Activated CD8-positive, alpha-beta memory T cell treated with anti-CD3 and anti-CD28 coated beads for 36 hours (primary cell): ENCODE data around the gene PFKFB2. TPM values are rescaled to one million over a fixed set of nuclear protein-coding genes. Genes with fewer than 3 reads are reported as not detected.

Experiments
- CTCF ChIA-PET: fragments of 350-600 bp; sonication (Branson Sonifier 250); formaldehyde crosslinking; loops from one replicate; lab custom pipeline; 2021; ENCODE audit warnings: antibody characterized with exemption; lab: Charles Lee
- POLR2A ChIA-PET: fragments of 350-600 bp; sonication (Branson Sonifier 250); formaldehyde crosslinking; loops from one replicate; lab custom pipeline; 2021; ENCODE audit warnings: antibody characterized with exemption; lab: Charles Lee
- total RNA-seq, 2 experiments: library from RNA; stranded (reverse); gene quantifications; one replicate each; pipeline ENCODE4 v1.2.3, GENCODE V29; 2021

Gene PFKFB2
- total RNA-seq, 2 experiments from 2014 or later: 3.4 to 3.6 TPM

DNA sequence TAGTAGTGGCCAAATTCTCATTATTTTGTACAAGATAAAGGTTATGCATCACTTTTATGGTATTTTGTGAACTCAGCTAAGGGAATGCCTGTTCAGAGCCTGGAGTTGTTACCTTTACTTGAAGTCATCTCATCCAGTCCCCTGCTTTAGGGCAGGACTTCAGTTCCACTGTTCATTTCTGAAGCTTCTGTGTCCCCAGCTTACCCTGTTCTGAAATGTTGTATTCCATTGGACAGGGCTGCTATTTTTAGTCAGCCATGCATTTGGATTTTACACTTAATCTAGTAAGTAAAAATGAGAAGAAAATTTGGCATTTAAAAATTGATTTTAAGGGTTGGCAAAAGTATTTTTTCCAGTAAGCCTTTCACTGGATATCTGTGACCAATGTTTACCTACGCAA is 23.9 kb downstream of the PFKFB2 start:
- POLR2A ChIA-PET: no interaction called here
- CTCF ChIA-PET: interaction anchor here (1.3 to 4.1 kb wide), 2 partner anchors 24 to 27 kb away, joined by 3 to 11 read pairs; partner anchors contain the start of gene PFKFB2

GRCh38 chr1:207077470-207078377 is 24.6 kb downstream of the PFKFB2 start:
- POLR2A ChIA-PET: interaction anchor here (0.5 kb wide), 1 partner anchor 465 kb away, joined by 3 read pairs; no protein-coding TSS in a partner anchor
- CTCF ChIA-PET: interaction anchor here (0.6 to 4.1 kb wide), 6 partner anchors 16 to 632 kb away, joined by 3 to 11 read pairs (median 4); partner anchors contain the start of genes CR2 and PFKFB2

DNA sequence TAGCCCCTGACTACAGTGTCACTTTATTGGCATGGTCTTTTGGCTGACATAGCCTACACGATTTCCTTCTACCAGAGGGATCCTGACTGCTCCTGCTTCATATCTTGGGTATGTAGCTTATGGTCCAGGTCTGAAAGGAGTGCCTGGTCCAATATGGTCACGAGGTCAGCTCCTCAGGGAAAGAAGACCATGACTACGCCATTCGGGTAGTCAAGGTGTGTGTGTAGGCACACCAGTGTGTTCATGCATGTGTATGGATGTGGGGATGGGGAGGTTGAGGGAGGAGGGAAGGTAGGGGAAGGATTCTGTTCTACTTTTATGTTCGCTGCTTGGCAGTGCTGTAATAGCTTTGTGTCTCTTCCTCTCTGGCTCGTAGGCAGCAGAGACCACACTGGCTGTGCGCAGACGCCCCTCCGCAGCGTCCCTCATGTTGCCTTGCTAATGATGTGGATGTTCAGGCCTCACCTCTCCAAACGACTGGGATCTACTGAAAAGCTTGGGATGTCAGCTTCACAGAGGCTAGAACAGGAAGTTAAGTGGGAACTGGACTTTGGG is 25.6 kb downstream of the PFKFB2 start:
- ChIA-PET POLR2A (interaction anchor here (0.5 kb wide), 1 partner anchor 466 kb away, joined by 3 read pairs; no protein-coding TSS in a partner anchor), CTCF (interaction anchor here (0.6 to 1.6 kb wide), 6 partner anchors 17 to 631 kb away, joined by 3 to 7 read pairs (median 4); partner anchors contain the start of genes CR2 and PFKFB2)

- CTCF ChIA-PET: interaction anchor here (1.2 to 1.6 kb wide), 3 partner anchors 10 to 242 kb away, joined by 3 to 4 read pairs (median 3); partner anchors contain the start of gene CD55
- POLR2A ChIA-PET: no interaction called here
Observed at GRCh38 chr1:207079706-207080241, 26.7 kb downstream of the PFKFB2 start.

DNA sequence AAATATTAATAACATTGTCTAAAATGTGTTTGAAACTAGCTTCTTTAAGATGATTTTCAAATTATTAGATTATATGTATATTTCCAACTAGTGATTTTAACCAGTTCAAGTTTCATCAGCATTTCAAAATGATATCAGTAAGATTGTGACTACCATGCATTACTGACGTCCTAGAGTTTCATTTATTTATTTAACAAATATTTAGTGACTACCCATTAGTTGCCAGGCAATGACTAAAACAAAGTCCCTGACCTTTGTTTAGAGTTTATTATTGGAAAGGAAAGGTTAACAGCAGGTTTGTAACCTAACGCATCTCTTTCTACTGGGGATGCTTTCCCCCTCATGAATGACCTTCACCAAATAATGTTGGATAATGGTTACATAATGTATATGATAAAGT is 28.0 kb downstream of the PFKFB2 start:
- POLR2A ChIA-PET: no interaction called here
- CTCF ChIA-PET: no interaction called here

GRCh38 chr1:207081806-207082205 is 28.7 kb downstream of the PFKFB2 start:
- ChIA-PET CTCF (interaction anchor here (1.5 kb wide), 1 partner anchor 418 kb away, joined by 6 read pairs; no protein-coding TSS in a partner anchor), POLR2A (no interaction called here)

DNA sequence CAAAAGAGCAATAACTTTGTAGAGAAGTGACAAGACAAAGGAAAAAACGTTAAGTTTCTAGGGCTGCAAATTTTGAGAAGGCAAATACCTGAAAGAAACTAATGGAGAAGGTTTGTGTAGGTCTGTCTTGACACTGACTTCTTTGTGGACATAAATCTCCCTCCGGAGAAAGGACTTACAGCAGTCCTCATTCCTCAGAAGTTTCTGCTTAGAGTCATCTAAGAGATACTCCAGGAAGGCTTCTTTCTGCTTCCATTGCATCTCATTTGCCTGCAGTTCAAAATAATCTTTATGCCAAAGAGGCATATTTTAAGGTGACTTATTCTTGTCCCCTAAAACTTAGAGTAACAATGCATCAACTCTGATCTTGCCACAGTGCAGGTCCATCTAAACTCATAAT is 31.2 kb downstream of the PFKFB2 start:
- ChIA-PET CTCF (interaction anchor here (0.7 to 1.7 kb wide), 4 partner anchors 18 to 416 kb away, joined by 3 to 8 read pairs (median 4); no protein-coding TSS in a partner anchor), POLR2A (no interaction called here)

DNA sequence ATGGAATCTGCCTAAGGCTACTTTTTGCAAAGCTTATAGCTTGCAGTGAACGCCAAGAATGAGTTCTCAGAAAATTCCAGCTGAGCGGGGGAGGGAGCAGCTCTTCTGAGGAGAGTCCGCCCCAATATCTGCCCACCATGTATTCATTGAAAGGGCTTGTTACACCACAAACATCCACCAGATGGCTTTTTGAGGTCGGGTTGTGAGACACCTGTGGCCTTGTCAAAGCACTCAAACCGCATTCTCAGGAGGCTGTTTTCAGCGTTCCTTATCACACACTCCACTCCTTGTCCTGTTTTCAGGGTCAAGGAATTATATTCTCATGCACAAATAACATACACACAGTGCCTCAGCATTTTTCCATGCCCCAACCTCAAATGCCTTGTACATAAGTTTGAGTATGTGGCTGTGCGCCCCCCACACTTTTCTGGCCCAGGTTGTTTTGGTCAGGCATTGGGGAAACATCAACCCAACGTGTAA is 31.7 kb downstream of the PFKFB2 start:
- CTCF ChIA-PET: interaction anchor here (0.7 to 1.7 kb wide), 4 partner anchors 19 to 415 kb away, joined by 3 to 8 read pairs (median 4); no protein-coding TSS in a partner anchor
- POLR2A ChIA-PET: no interaction called here

- ChIA-PET CTCF (no interaction called here), POLR2A (no interaction called here)
Observed at GRCh38 chr1:207085887-207086286, 32.8 kb downstream of the PFKFB2 start.

DNA sequence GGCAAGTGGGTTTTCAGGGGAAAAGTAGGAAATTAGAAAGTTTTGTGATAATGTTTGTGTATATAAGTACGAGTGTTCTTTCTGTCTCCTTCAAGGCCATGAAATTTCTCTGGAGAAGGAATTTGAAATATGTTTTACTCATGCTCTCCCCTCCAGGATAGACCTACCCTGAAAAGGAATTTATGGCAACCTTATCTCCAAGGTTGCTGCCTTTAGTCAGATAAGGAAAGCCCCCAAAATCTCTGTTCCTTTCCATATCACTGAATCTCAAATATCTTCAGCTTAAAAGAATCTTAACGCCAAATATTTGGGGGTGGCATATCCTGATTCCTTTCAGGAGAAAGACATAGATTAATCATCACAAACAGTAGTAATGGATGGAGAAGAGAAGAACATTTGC is 35.1 kb downstream of the PFKFB2 start:
- POLR2A ChIA-PET: no interaction called here
- CTCF ChIA-PET: interaction anchor here (0.6 kb wide), 1 partner anchor 170 kb away, joined by 4 read pairs; no protein-coding TSS in a partner anchor

GRCh38 chr1:207088701-207089626 is 35.9 kb downstream of the PFKFB2 start, which contains the start of gene C4BPB:
Gene C4BPB (plus strand): TSS chr1:207088860. CDS start chr1:207089532, 672 bp downstream.
- POLR2A ChIA-PET: no interaction called here
- CTCF ChIA-PET: interaction anchor here (0.6 to 0.8 kb wide), 2 partner anchors 9 to 171 kb away, joined by 3 to 4 read pairs; no protein-coding TSS in a partner anchor

DNA sequence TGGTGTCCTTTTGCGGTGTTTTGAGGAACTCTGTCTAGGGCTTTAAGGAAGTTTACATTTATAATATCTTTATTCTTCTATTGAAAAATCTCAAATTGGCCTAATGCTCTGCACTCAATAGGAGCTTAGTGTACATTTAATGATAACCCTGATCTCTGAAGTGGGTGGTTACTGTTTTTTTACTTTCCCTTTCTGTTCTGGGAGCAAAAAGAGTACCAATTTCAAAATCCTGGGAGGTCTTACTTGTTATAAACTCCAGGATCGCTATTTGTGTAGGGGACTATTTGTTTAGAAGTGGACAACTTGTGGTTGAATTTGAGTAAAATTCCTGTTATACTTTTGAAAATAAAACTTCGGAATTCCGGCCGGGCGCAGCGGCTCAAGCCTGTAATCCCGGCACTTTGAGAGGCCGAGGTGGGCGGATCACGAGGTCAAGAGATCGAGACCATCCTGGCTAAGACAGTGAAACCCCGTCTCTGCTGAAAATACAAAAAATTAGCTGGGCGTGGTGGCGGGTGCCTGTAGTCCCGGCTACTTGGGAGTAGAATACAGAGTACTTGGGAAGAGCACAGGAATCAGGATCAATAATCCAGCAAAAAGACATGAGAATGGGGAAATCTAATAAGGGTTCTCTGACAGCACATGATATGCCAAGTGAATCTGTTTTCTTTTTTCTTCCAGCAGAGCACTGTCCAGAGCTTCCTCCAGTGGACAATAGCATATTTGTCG is 36.7 kb downstream of the PFKFB2 start:
- ChIA-PET CTCF (interaction anchor here (0.8 kb wide), 1 partner anchor 10 kb away, joined by 3 read pairs; no protein-coding TSS in a partner anchor), POLR2A (no interaction called here)

DNA sequence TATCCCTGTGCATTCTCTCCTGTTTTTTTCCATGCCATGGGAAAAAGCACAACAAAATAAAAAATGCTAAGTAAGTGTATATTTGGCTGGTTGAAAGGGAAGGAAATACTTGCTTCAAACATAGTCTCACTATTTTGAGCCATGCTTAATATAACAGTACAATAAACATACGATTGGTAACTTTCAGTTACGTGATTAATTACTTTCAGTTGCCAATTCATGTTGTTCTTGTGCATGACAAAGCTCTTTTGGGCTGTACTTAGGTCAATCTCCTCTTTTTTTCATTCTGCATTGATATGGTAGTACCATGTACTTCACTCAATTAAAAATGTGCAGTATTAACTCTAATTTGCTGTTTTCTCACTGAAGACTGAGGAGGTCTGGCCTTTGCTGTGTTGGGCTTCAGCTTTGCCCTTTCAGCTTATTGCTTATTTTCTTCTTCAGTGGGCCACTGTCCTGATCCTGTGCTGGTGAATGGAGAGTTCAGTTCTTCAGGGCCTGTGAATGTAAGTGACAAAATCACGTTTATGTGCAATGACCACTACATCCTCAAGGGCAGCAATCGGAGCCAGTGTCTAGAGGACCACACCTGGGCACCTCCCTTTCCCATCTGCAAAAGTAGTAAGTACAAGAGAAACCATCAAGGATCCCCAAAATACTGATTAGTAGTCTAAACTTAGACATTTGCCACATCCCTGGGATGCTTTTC is 38.3 kb downstream of the PFKFB2 start:
- POLR2A ChIA-PET: no interaction called here

DNA sequence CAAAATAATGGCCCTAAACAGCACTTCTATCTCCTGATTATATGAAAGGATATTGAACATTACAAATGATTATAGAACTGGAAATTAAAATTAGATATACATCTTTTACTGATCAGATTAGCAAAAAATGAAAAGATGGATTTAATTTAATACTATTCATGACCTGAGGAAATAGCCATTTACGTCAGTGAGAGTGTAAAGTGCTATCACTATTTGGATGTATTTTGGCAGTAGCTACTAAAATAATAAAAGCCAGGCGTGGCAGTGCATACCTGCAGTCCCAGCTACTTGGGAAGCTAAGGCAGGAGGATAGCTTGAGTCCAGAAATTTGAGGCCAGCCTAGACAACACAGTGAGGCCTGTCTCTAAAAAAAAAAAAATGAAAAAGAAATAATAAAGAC is 40.9 kb downstream of the PFKFB2 start:
- CTCF ChIA-PET: interaction anchor here (1.1 kb wide), 1 partner anchor 11 kb away, joined by 3 read pairs; no protein-coding TSS in a partner anchor
- POLR2A ChIA-PET: no interaction called here

More for the DNA sequence above, 38.3 kb downstream of the PFKFB2 start:
- CTCF ChIA-PET: interaction anchor here (2.1 kb wide), 1 partner anchor 42 kb away, joined by 4 read pairs; no protein-coding TSS in a partner anchor

GRCh38 chr1:207097871-207098324 is 44.8 kb downstream of the PFKFB2 start:
- ChIA-PET POLR2A (interaction anchor here (0.7 kb wide), 1 partner anchor 49 kb away, joined by 6 read pairs; no protein-coding TSS in a partner anchor), CTCF (interaction anchor here (0.7 to 1.0 kb wide), 3 partner anchors 238 to 402 kb away, joined by 3 read pairs; no protein-coding TSS in a partner anchor)

DNA sequence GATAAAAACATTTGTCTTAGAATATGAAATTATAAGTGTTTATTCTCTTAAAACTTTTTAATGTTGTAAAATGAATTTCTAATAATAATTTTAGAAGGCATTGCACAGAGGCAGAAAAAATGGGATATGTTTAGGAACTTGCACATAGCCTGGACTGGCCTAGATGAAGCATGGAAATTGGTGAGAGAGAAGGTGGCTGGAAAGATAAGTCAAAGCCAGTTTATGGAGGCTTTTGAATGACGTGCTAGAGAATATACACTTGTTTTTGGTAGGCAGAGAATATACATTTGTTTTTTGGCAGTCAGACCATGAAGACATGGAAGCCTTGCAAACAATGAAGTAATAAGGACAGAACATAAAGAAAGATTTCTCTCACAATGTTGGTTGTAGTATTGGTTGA is 48.6 kb downstream of the PFKFB2 start:
- CTCF ChIA-PET: no interaction called here

More for the DNA sequence above, 48.6 kb downstream of the PFKFB2 start:
- POLR2A ChIA-PET: no interaction called here
